Measurements from ENCODE around the gene ALOX15.

- TF ChIP-seq CBX1 (IDR thresholded peaks at IDR 0.05; ENCODE audit: low read depth) (no peak), TRIM28 (IDR thresholded peaks at IDR 0.05) (no peak)
Observed at GRCh38 chr17:4633643-4634042, 7.8 kb downstream of the ALOX15 start.

Measured in K562 (cell line).